H1 (cell line): ENCODE data around the gene LAMTOR4. TPM values are rescaled to one million over a fixed set of nuclear protein-coding genes. Genes with fewer than 3 reads are reported as not detected.

Source experiments
- RNF2 ChIP-seq: fragments of 200-900, 300-1000 bp; sonication (generic); IDR thresholded peaks from 2 replicates; pipeline ENCODE4 v1.7.1; 2016; ENCODE audit warnings: borderline replicate concordance, low read depth, mild to moderate bottlenecking, antibody characterized with exemption, low read length; ENCODE audit not compliant: poor library complexity, severe bottlenecking; ENCODE audit errors: missing control alignments
- SRF ChIP-seq: IDR thresholded peaks from 2 replicates; pipeline ENCODE4 v1.6.1; 2011; ENCODE audit warnings: mild to moderate bottlenecking, low read depth, low read length, moderate library complexity
- polyA plus RNA-seq, 7 experiments: library from polyadenylated mRNA; depleted of rRNA in 3 of 7; stranded (reverse) in 5 of 7; unstranded in 2 of 7; fragments of >200 nt in 5 of 7; fragments of 200-250 nt in 2 of 7; gene quantifications; 1 replicate in 5 of 7; 2 replicates in 1 of 7; 4 replicates in 1 of 7; pipeline versions ENCODE4 v1.2.1 to v1.2.3, GENCODE V29; 2011 to 2013; ENCODE audit warnings: missing spikeins in 2 of 7, mixed read lengths in 2 of 7
- total RNA-seq: library from RNA; stranded (reverse); fragmentation: NEBNext Ultra II Directional; extraction: Animal tissue kit (Norgen Biotek cat#: 25700); gene quantifications from 2 replicates; pipeline ENCODE4 v1.2.1, GENCODE V29; 2021
- TF ChIP-seq, protein P1 (sequence below): fragments of 300-600 bp; sonication (generic); IDR thresholded peaks from 2 replicates; pipeline ENCODE4 v1.7.1; 2012; ENCODE audit warnings: low read length, moderate library complexity, mild to moderate bottlenecking, inconsistent platforms; ENCODE audit not compliant: insufficient replicate concordance

LAMTOR4 gene
- total and polyA plus RNA-seq, 2 of the 8 experiments (the other 6 are each of a cell fraction or from before 2014, with no cell fraction given) = 153 to 622 TPM

DNA sequence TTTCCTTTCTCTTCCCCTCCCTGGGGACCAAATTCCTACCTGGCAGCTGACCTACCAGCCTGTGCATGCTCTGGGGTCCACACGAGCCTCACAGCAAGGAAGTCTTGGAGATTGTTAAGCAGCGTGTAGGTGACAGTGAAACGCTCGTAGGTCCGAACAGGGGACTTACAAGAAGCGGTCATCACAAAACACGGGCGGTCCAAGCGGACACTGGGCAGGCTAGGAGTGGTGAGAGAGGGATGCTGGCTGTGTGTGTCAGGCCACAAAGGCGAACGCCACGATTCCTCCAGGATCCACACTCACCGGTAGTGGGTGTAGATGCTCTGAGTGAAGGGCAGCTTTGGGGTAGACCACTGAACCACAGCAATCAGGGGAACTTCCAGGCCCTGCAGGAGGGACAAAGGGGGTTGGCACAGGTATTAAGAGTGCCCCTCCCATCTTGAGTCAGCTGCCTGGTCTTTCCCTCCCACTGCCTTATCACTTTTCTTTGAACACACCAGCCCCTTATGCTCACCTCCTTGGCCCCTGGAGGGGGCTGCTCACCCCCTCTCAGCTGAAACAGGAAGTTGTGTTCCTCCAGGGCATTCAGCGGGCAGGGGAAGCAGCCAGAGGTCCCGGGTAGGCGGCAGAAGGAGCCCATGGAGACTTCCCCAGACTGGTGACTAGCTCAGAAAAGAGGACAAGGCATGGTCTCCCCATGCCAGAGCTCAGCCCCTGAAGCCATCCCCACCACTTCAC lies 7.8 kb downstream of the LAMTOR4 start (continued):
- TF ChIP-seq, protein P1, sequence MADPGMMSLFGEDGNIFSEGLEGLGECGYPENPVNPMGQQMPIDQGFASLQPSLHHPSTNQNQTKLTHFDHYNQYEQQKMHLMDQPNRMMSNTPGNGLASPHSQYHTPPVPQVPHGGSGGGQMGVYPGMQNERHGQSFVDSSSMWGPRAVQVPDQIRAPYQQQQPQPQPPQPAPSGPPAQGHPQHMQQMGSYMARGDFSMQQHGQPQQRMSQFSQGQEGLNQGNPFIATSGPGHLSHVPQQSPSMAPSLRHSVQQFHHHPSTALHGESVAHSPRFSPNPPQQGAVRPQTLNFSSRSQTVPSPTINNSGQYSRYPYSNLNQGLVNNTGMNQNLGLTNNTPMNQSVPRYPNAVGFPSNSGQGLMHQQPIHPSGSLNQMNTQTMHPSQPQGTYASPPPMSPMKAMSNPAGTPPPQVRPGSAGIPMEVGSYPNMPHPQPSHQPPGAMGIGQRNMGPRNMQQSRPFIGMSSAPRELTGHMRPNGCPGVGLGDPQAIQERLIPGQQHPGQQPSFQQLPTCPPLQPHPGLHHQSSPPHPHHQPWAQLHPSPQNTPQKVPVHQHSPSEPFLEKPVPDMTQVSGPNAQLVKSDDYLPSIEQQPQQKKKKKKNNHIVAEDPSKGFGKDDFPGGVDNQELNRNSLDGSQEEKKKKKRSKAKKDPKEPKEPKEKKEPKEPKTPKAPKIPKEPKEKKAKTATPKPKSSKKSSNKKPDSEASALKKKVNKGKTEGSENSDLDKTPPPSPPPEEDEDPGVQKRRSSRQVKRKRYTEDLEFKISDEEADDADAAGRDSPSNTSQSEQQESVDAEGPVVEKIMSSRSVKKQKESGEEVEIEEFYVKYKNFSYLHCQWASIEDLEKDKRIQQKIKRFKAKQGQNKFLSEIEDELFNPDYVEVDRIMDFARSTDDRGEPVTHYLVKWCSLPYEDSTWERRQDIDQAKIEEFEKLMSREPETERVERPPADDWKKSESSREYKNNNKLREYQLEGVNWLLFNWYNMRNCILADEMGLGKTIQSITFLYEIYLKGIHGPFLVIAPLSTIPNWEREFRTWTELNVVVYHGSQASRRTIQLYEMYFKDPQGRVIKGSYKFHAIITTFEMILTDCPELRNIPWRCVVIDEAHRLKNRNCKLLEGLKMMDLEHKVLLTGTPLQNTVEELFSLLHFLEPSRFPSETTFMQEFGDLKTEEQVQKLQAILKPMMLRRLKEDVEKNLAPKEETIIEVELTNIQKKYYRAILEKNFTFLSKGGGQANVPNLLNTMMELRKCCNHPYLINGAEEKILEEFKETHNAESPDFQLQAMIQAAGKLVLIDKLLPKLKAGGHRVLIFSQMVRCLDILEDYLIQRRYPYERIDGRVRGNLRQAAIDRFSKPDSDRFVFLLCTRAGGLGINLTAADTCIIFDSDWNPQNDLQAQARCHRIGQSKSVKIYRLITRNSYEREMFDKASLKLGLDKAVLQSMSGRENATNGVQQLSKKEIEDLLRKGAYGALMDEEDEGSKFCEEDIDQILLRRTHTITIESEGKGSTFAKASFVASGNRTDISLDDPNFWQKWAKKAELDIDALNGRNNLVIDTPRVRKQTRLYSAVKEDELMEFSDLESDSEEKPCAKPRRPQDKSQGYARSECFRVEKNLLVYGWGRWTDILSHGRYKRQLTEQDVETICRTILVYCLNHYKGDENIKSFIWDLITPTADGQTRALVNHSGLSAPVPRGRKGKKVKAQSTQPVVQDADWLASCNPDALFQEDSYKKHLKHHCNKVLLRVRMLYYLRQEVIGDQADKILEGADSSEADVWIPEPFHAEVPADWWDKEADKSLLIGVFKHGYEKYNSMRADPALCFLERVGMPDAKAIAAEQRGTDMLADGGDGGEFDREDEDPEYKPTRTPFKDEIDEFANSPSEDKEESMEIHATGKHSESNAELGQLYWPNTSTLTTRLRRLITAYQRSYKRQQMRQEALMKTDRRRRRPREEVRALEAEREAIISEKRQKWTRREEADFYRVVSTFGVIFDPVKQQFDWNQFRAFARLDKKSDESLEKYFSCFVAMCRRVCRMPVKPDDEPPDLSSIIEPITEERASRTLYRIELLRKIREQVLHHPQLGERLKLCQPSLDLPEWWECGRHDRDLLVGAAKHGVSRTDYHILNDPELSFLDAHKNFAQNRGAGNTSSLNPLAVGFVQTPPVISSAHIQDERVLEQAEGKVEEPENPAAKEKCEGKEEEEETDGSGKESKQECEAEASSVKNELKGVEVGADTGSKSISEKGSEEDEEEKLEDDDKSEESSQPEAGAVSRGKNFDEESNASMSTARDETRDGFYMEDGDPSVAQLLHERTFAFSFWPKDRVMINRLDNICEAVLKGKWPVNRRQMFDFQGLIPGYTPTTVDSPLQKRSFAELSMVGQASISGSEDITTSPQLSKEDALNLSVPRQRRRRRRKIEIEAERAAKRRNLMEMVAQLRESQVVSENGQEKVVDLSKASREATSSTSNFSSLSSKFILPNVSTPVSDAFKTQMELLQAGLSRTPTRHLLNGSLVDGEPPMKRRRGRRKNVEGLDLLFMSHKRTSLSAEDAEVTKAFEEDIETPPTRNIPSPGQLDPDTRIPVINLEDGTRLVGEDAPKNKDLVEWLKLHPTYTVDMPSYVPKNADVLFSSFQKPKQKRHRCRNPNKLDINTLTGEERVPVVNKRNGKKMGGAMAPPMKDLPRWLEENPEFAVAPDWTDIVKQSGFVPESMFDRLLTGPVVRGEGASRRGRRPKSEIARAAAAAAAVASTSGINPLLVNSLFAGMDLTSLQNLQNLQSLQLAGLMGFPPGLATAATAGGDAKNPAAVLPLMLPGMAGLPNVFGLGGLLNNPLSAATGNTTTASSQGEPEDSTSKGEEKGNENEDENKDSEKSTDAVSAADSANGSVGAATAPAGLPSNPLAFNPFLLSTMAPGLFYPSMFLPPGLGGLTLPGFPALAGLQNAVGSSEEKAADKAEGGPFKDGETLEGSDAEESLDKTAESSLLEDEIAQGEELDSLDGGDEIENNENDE = no peak
- no peak for TF ChIP-seq RNF2
- no peak for TF ChIP-seq SRF
